ENCODE data around the gene VAV2.
"Not testable (repeated sequence)": the region's sequence is repeated elsewhere in the genome, so short reads cannot be mapped to it uniquely, and the experiment has no call there.

The VAV2 gene

GRCh38 chr9:133768371-133768858 lies 223.7 kb downstream of the VAV2 start:
- peaks cover 60% of the 10 kb centered on the region for H3K36me3 Mint-ChIP-seq (ENCODE audit: low read depth)
- no peak overlapping the region for H3K27ac Mint-ChIP-seq
- no peaks in the 10 kb centered on the region for H3K4me1 Mint-ChIP-seq
- H3K4me3 Mint-ChIP-seq, result no peak overlapping the region
- DNase-seq, result no peak
- peaks cover 41% of the 10 kb centered on the region for H3K9me3 Mint-ChIP-seq
- no peaks in the 10 kb centered on the region for H3K27me3 Mint-ChIP-seq (ENCODE audit: low read depth, poor library complexity)
- no peak for TF ChIP-seq CTCF (IDR thresholded peaks at IDR 0.05)

GRCh38 chr9:133767625-133768024 lies 224.5 kb downstream of the VAV2 start:
- TF ChIP-seq CTCF (IDR thresholded peaks at IDR 0.05), result no peak
- H3K27me3 Mint-ChIP-seq (ENCODE audit: low read depth, poor library complexity), result no peaks in the 10 kb centered on the region
- DNase-seq, result no peak
- peaks cover 60% of the 10 kb centered on the region for H3K36me3 Mint-ChIP-seq (ENCODE audit: low read depth)
- no peak overlapping the region for H3K27ac Mint-ChIP-seq
- peaks cover 41% of the 10 kb centered on the region for H3K9me3 Mint-ChIP-seq
- H3K4me3 Mint-ChIP-seq, result no peak overlapping the region
- H3K4me1 Mint-ChIP-seq, result peaks cover 2% of the 10 kb centered on the region

GRCh38 chr9:133767008-133767407 lies 225.1 kb downstream of the VAV2 start:
- no peak overlapping the region for H3K4me3 Mint-ChIP-seq

GRCh38 chr9:133766234-133766633 lies 225.9 kb downstream of the VAV2 start:
- peaks cover 72% of the 10 kb centered on the region for H3K36me3 Mint-ChIP-seq (ENCODE audit: low read depth)
- not testable (repeated sequence) for H3K27me3 Mint-ChIP-seq (ENCODE audit: low read depth, poor library complexity); H3K4me3 Mint-ChIP-seq; DNase-seq; H3K27ac Mint-ChIP-seq
- peaks cover 12% of the 10 kb centered on the region for H3K4me1 Mint-ChIP-seq
- peaks cover 41% of the 10 kb centered on the region for H3K9me3 Mint-ChIP-seq

More at GRCh38 chr9:133767008-133767407, 225.1 kb downstream of the VAV2 start:
- no peak for DNase-seq
- Mint-ChIP-seq H3K36me3 (ENCODE audit: low read depth) (peaks cover 65% of the 10 kb centered on the region), H3K27ac (no peak overlapping the region), H3K4me1 (peaks cover 8% of the 10 kb centered on the region), H3K9me3 (peaks cover 41% of the 10 kb centered on the region), H3K27me3 (ENCODE audit: low read depth, poor library complexity) (no peaks in the 10 kb centered on the region)
- TF ChIP-seq CTCF (IDR thresholded peaks at IDR 0.05), result no peak

- no peak for TF ChIP-seq CTCF (IDR thresholded peaks at IDR 0.05)
- Mint-ChIP-seq H3K4me1 (peaks cover 21% of the 10 kb centered on the region), H3K36me3 (ENCODE audit: low read depth) (peaks cover 70% of the 10 kb centered on the region), H3K4me3 (no peak overlapping the region), H3K27me3 (ENCODE audit: low read depth, poor library complexity) (no peaks in the 10 kb centered on the region), H3K27ac (peak overlapping the region; percentile 36), H3K9me3 (peaks cover 41% of the 10 kb centered on the region)
- DNase-seq, result no peak
Measured at GRCh38 chr9:133763272-133764183, 228.6 kb downstream of the VAV2 start.

- Mint-ChIP-seq H3K36me3 (ENCODE audit: low read depth) (peaks cover 68% of the 10 kb centered on the region), H3K4me3 (no peak overlapping the region)
Measured at GRCh38 chr9:133762488-133763271, 229.4 kb downstream of the VAV2 start.

More at GRCh38 chr9:133762488-133763271, 229.4 kb downstream of the VAV2 start:
- peaks cover 35% of the 10 kb centered on the region for H3K9me3 Mint-ChIP-seq
- no peaks in the 10 kb centered on the region for H3K27me3 Mint-ChIP-seq (ENCODE audit: low read depth, poor library complexity)
- peaks cover 29% of the 10 kb centered on the region for H3K4me1 Mint-ChIP-seq
- no peak for DNase-seq
- no peak for TF ChIP-seq CTCF (IDR thresholded peaks at IDR 0.05)
- H3K27ac Mint-ChIP-seq, result peak overlapping the region; percentile 59
